ENCODE measurements around the gene CEP295NL.

- no peak for TF ChIP-seq CTCF (IDR thresholded peaks at IDR 0.05; ENCODE audit: insufficient read depth, low read depth, low read length)
- TF ChIP-seq EZH2 (IDR thresholded peaks at IDR 0.05; ENCODE audit: insufficient read depth, low read length): no peak
Observed at GRCh38 chr17:78904371-78904770, 1.4 kb upstream of the CEP295NL start.
